Measurements from ENCODE around the gene DNAJC15. TPM values are rescaled to one million over a fixed set of nuclear protein-coding genes. Genes with fewer than 3 reads are reported as not detected.

The DNAJC15 gene
- total RNA-seq, 1 experiment from 2014 or later, result 20.3 TPM

- intact Hi-C loops (cut with micrococcal nuclease; ENCODE audit: unreplicated experiment), result no loop called here
- POLR2A ChIA-PET, result no interaction called here
Observed at GRCh38 chr13:43156916-43157315, 133.5 kb downstream of the DNAJC15 start.

GRCh38 chr13:43157796-43158195, 134.4 kb downstream of the DNAJC15 start:
- Histone ChIP-seq H3K27ac (ENCODE audit: low read length) (no peak overlapping the region), H3K4me1 (ENCODE audit: control insufficient read depth, insufficient read depth, low read length) (no peaks in the 10 kb centered on the region), H3K4me3 (ENCODE audit: low read depth in 2 of 2, low read length in 2 of 2) (no peak overlapping the region), H3K36me3 (ENCODE audit: control insufficient read depth, insufficient read depth, low read length) (no peaks in the 10 kb centered on the region), H3K27me3 (ENCODE audit: control insufficient read depth, insufficient read depth, low read length) (no peaks in the 10 kb centered on the region), H3K9me3 (ENCODE audit: control insufficient read depth, insufficient read depth, low read depth, low read length) (no peaks in the 10 kb centered on the region)
- ChIA-PET POLR2A (interaction anchor here (0.7 kb wide), 1 partner anchor 34 kb away, joined by 3 read pairs; no protein-coding TSS in a partner anchor), CTCF (no interaction called here)
- intact Hi-C loops (cut with micrococcal nuclease; ENCODE audit: unreplicated experiment) (no loop called here), in situ Hi-C loops (cut with HindIII; ENCODE audit: low pct_unique_long_range_greater_than_20kb, low sequenced_read_pairs) (no loop called here)
- TF ChIP-seq CTCF (IDR thresholded peaks at IDR 0.05) (no peak), REST (IDR thresholded peaks at IDR 0.05; ENCODE audit: insufficient read depth in 1 of 2, low read depth in 2 of 2, low read length in 1 of 2) (no peak)
- ATAC-seq (no peak), DNase-seq (ENCODE audit: low read depth, low spot score) (no peak)
- BruUV-seq (replicated peaks), result no TSS peak

More at GRCh38 chr13:43156916-43157315, 133.5 kb downstream of the DNAJC15 start:
- DNase-seq (ENCODE audit: low read depth, low spot score) (no peak), ATAC-seq (no peak)
- H3K27me3 ChIP-seq (ENCODE audit: control insufficient read depth, insufficient read depth, low read length), result no peaks in the 10 kb centered on the region
- no peak overlapping the region for H3K4me3 ChIP-seq (ENCODE audit: low read depth in 2 of 2, low read length in 2 of 2)
- H3K36me3 ChIP-seq (ENCODE audit: control insufficient read depth, insufficient read depth, low read length), result no peaks in the 10 kb centered on the region
- BruUV-seq (replicated peaks), result no TSS peak
- in situ Hi-C loops (cut with HindIII; ENCODE audit: low pct_unique_long_range_greater_than_20kb, low sequenced_read_pairs), result no loop called here
- CTCF ChIA-PET, result no interaction called here
- H3K9me3 ChIP-seq (ENCODE audit: control insufficient read depth, insufficient read depth, low read depth, low read length), result no peaks in the 10 kb centered on the region
- H3K4me1 ChIP-seq (ENCODE audit: control insufficient read depth, insufficient read depth, low read length), result no peaks in the 10 kb centered on the region
- no peak for TF ChIP-seq SIN3A (IDR thresholded peaks at IDR 0.05; ENCODE audit: borderline replicate concordance, insufficient read depth, low read depth, low read length)
- no peak for TF ChIP-seq TCF7L2 (IDR thresholded peaks at IDR 0.05; ENCODE audit: low read depth, low read length)
- TF ChIP-seq CTCF (IDR thresholded peaks at IDR 0.05), result no peak
- no peak for TF ChIP-seq REST (IDR thresholded peaks at IDR 0.05; ENCODE audit: insufficient read depth in 1 of 2, low read depth in 2 of 2, low read length in 1 of 2)
- TF ChIP-seq POLR2AphosphoS5 (IDR thresholded peaks at IDR 0.05; ENCODE audit: low read depth, low read length), result no peak
- H3K27ac ChIP-seq (ENCODE audit: low read length), result no peak overlapping the region

Measured in Panc1 (cell line).